Large intestine (tissue), 12 donors: ENCODE results near the gene ZNF211. TPM values are rescaled to one million over a fixed set of nuclear protein-coding genes. Genes with fewer than 3 reads are reported as not detected.

Experiments
- DNase-seq, 2 donors: peaks; one replicate each; pipeline versions ENCODE4 v3.0.0 to v3.0.0-alpha.2; 2013
- H3K27ac ChIP-seq: one replicate; pipeline ENCODE4 v1.5.1; 2013; ENCODE audit warnings: low read length
- H3K27me3 ChIP-seq: 2 replicates; pipeline ENCODE4 v1.6.1; 2013; ENCODE audit warnings: low read length; ENCODE audit not compliant: control insufficient read depth, insufficient read depth
- H3K36me3 ChIP-seq: 2 replicates; pipeline ENCODE4 v1.6.1; 2013; ENCODE audit warnings: low read length; ENCODE audit not compliant: control insufficient read depth, insufficient read depth
- H3K4me1 ChIP-seq: one replicate; pipeline ENCODE4 v1.6.1; 2013; ENCODE audit warnings: low read length; ENCODE audit not compliant: control insufficient read depth, insufficient read depth
- H3K4me3 ChIP-seq: one replicate; pipeline ENCODE4 v1.5.1; 2013; ENCODE audit warnings: low read length
- H3K9me3 ChIP-seq: one replicate; pipeline ENCODE4 v1.6.1; 2013; ENCODE audit warnings: mild to moderate bottlenecking, low read depth, low read length, moderate library complexity; ENCODE audit not compliant: control insufficient read depth
- WGBS: methylation state at CpG from one replicate; pipeline ENCODE4 v1.1.5; 2013; ENCODE audit warnings: low lambda C conversion rate; ENCODE audit not compliant: insufficient coverage; 5-methylcytosine and 5-hydroxymethylcytosine counted together
- long read RNA-seq, 11 donors: transcript quantifications; one replicate each; lab custom pipeline, GENCODE V29; 2026
- polyA plus RNA-seq: library from polyadenylated mRNA; unstranded; fragments of 120-200 nt; gene quantifications from one replicate; pipeline ENCODE4 v1.2.1, GENCODE V29; 2013

Gene ZNF211
- 23.8 TPM for polyA plus RNA-seq
- long read RNA-seq, donor 1, partial matches to known transcripts, result 0 of 2 reads
- long read RNA-seq, donor 1, other reads (novel, unspliced or antisense), result 0 of 2 reads
- long read RNA-seq, donor 2, partial matches to known transcripts, result 0 of 1 reads
- long read RNA-seq, donor 2, other reads (novel, unspliced or antisense), result 0 of 1 reads
- long read RNA-seq, donor 3, partial matches to known transcripts, result 0 of 1 reads
- long read RNA-seq, donor 3, other reads (novel, unspliced or antisense), result 0 of 1 reads
- long read RNA-seq, donor 4, partial matches to known transcripts, result 0 of 1 reads
- long read RNA-seq, donor 4, other reads (novel, unspliced or antisense), result 0 of 1 reads
- long read RNA-seq, donor 5, partial matches to known transcripts, result 0 of 3 reads
- long read RNA-seq, donor 5, other reads (novel, unspliced or antisense), result 0 of 3 reads
- long read RNA-seq, donor 6, partial matches to known transcripts, result 0 of 1 reads
- long read RNA-seq, donor 6, other reads (novel, unspliced or antisense), result 0 of 1 reads
- long read RNA-seq, donor 7, result 0 reads
- long read RNA-seq, donor 8, partial matches to known transcripts, result 0 of 3 reads
- long read RNA-seq, donor 8, other reads (novel, unspliced or antisense), result 0 of 3 reads
- long read RNA-seq, donor 9, partial matches to known transcripts, result 0 of 1 reads
- long read RNA-seq, donor 9, other reads (novel, unspliced or antisense), result 0 of 1 reads
- long read RNA-seq, donor 10, partial matches to known transcripts, result 0 of 1 reads
- long read RNA-seq, donor 10, other reads (novel, unspliced or antisense), result 0 of 1 reads
- long read RNA-seq, donor 11, partial matches to known transcripts, result 0 of 2 reads
- long read RNA-seq, donor 11, other reads (novel, unspliced or antisense), result 0 of 2 reads

GRCh38 chr19:57632987-57633831, at the start of gene ZNF211:
TSS of gene ZNF211 (plus strand) at chr19:57633168. CDS start at chr19:57633347, 179 bp downstream.
- Histone ChIP-seq H3K9me3 (peaks cover 19% of the 10 kb centered on the region), H3K4me3 (peak within 1 kb of the TSS; percentile 97), H3K27me3 (no peaks in the 10 kb centered on the region), H3K36me3 (peaks cover 16% of the 10 kb centered on the region), H3K4me1 (peaks cover 4% of the 10 kb centered on the region), H3K27ac (peak within 1 kb of the TSS; percentile 55)
- DNase-seq, result peak; percentile 94 to 96
- WGBS, result 0% methylated on average over 1 of the region's 59 CpGs

- peak within 1 kb of the TSS; percentile 14 for H3K27ac ChIP-seq
- DNase-seq, result peak; percentile 90 to 97
- H3K27me3 ChIP-seq, result peaks cover 2% of the 10 kb centered on the region
- H3K9me3 ChIP-seq, result peaks cover 37% of the 10 kb centered on the region
- H3K36me3 ChIP-seq, result peaks cover 21% of the 10 kb centered on the region
- H3K4me1 ChIP-seq, result peaks cover 13% of the 10 kb centered on the region
- no CpG with 5 or more reads among the region's 76 CpGs for WGBS
- peak within 1 kb of the TSS; percentile 76 for H3K4me3 ChIP-seq
These were observed 49.2 kb upstream of the ZNF211 start, which contains the start of gene ZIK1 for GRCh38 chr19:57583521-57584416. TSS of gene ZIK1 (plus strand) at chr19:57584145. CDS start at chr19:57584357, 212 bp downstream.

GRCh38 chr19:57587529-57587928, 45.4 kb upstream of the ZNF211 start:
- Histone ChIP-seq H3K27me3 (no peaks in the 10 kb centered on the region), H3K4me3 (no peak overlapping the region), H3K36me3 (peaks cover 51% of the 10 kb centered on the region), H3K9me3 (peaks cover 49% of the 10 kb centered on the region), H3K27ac (no peak overlapping the region), H3K4me1 (peaks cover 7% of the 10 kb centered on the region)
- no peak for DNase-seq
- WGBS, result no CpG with 5 or more reads among the region's 1 CpG

- H3K27ac ChIP-seq, result no peak overlapping the region
- WGBS, result no CpG with 5 or more reads among the region's 8 CpGs
- H3K4me3 ChIP-seq, result peak overlapping the region; percentile 89
These were observed 33.6 kb upstream of the ZNF211 start for GRCh38 chr19:57599377-57599760.

GRCh38 chr19:57599761-57600383, 33.1 kb upstream of the ZNF211 start, which contains the start of gene ZNF530:
TSS of gene ZNF530 (plus strand) at chr19:57599885. CDS start at chr19:57604346, 4,461 bp downstream.
- no peaks in the 10 kb centered on the region for H3K27me3 ChIP-seq
- WGBS, result no CpG with 5 or more reads among the region's 53 CpGs
- H3K4me3 ChIP-seq, result peak within 1 kb of the TSS; percentile 89
- H3K27ac ChIP-seq, result no peak within 1 kb of the TSS
- H3K9me3 ChIP-seq, result peaks cover 5% of the 10 kb centered on the region
- DNase-seq, result peak; percentile 91 to 93
- H3K36me3 ChIP-seq, result peaks cover 8% of the 10 kb centered on the region
- peaks cover 3% of the 10 kb centered on the region for H3K4me1 ChIP-seq

More at GRCh38 chr19:57599377-57599760, 33.6 kb upstream of the ZNF211 start:
- H3K27me3 ChIP-seq, result no peaks in the 10 kb centered on the region
- peaks cover 3% of the 10 kb centered on the region for H3K4me1 ChIP-seq
- DNase-seq, result no peak
- peaks cover 5% of the 10 kb centered on the region for H3K9me3 ChIP-seq
- H3K36me3 ChIP-seq, result peaks cover 3% of the 10 kb centered on the region

DNA sequence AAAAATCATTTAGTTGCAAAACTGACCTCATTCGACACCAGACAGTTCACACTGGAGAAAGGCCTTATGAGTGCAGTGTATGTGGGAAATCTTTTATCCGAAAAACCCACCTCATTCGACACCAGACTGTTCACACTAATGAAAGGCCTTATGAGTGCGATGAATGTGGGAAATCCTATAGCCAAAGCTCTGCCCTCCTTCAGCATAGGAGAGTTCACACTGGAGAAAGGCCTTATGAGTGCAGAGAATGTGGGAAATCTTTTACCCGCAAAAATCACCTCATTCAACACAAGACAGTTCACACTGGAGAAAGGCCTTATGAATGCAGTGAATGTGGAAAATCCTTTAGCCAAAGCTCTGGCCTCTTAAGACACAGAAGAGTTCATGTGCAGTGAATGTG, 26.0 kb upstream of the ZNF211 start:
- Histone ChIP-seq H3K4me3 (no peak overlapping the region), H3K36me3 (peaks cover 24% of the 10 kb centered on the region), H3K27ac (no peak overlapping the region), H3K4me1 (no peaks in the 10 kb centered on the region), H3K9me3 (peaks cover 10% of the 10 kb centered on the region), H3K27me3 (no peaks in the 10 kb centered on the region)
- WGBS, result no CpG with 5 or more reads among the region's 5 CpGs
- no peak for DNase-seq

GRCh38 chr19:57611113-57611512, 21.9 kb upstream of the ZNF211 start:
- no CpG with 5 or more reads among the region's 4 CpGs for WGBS
- Histone ChIP-seq H3K27ac (no peak overlapping the region), H3K36me3 (peaks cover 12% of the 10 kb centered on the region), H3K4me1 (no peaks in the 10 kb centered on the region), H3K4me3 (no peak overlapping the region), H3K9me3 (peaks cover 22% of the 10 kb centered on the region), H3K27me3 (no peaks in the 10 kb centered on the region)
- DNase-seq, result no peak

- Histone ChIP-seq H3K4me1 (no peaks in the 10 kb centered on the region), H3K4me3 (peak within 1 kb of the TSS; percentile 97), H3K9me3 (peaks cover 40% of the 10 kb centered on the region), H3K27ac (peak within 1 kb of the TSS; percentile 39), H3K36me3 (peaks cover 37% of the 10 kb centered on the region), H3K27me3 (no peaks in the 10 kb centered on the region)
- peak; percentile 93 to 94 for DNase-seq
- WGBS, result no CpG with 5 or more reads among the region's 64 CpGs
These were observed 18.8 kb upstream of the ZNF211 start, which contains the start of gene ZNF134 for GRCh38 chr19:57613941-57614743. TSS of gene ZNF134 (plus strand) at chr19:57614242. CDS start at chr19:57619469, 5,227 bp downstream.
